H1 (cell line): Measurements from ENCODE around the gene TMED5. TPM values are rescaled to one million over a fixed set of nuclear protein-coding genes. Genes with fewer than 3 reads are reported as not detected.

Source experiments
- CTCF ChIA-PET: fragments of 300-600 bp; sonication (Branson Sonifier 250); formaldehyde crosslinking; loops from one replicate; lab custom pipeline; 2021; ENCODE audit not compliant: partially characterized antibody; lab: Charles Lee
- POLR2A ChIA-PET: fragments of 300-600 bp; sonication (Branson Sonifier 250); formaldehyde crosslinking; loops from one replicate; lab custom pipeline; 2021; ENCODE audit warnings: inconsistent platforms; ENCODE audit not compliant: partially characterized antibody; lab: Charles Lee
- DNase-seq, 2 experiments: peaks; one replicate each; pipeline versions ENCODE4 v3.0.0 to v3.0.0-alpha.2; 2010 to 2022; ENCODE audit warnings: low spot score in 2 of 2, low read depth in 1 of 2, mixed read lengths in 1 of 2
- FAIRE-seq: peaks from 2 replicates; lab custom pipeline; 2011; peaks lifted over from hg19 to GRCh38; lab: Jason Lieb, UNC
- H2AFZ ChIP-seq: 2 replicates; pipeline ENCODE4 v1.8.1; 2012; ENCODE audit warnings: low read length, inconsistent platforms
- H2AK5ac ChIP-seq: 2 replicates; pipeline ENCODE4 v1.6.1; 2013; ENCODE audit warnings: low read depth, low read length
- H2BK120ac ChIP-seq: replicated peaks from 2 replicates; pipeline ENCODE3; 2013; ENCODE audit warnings: low read depth, low read length, inconsistent platforms
- H2BK12ac ChIP-seq: 2 replicates; pipeline ENCODE4 v1.6.1; 2013; ENCODE audit warnings: low read depth, low read length
- H2BK15ac ChIP-seq: 2 replicates; pipeline ENCODE4 v1.6.1; 2013; ENCODE audit warnings: low read length
- H2BK20ac ChIP-seq: 2 replicates; pipeline ENCODE4 v1.6.1; 2013; ENCODE audit warnings: low read length
- H2BK5ac ChIP-seq: 2 replicates; pipeline ENCODE4 v1.6.1; 2013; ENCODE audit warnings: low read depth, low read length
- H3K14ac ChIP-seq: 2 replicates; pipeline ENCODE4 v1.6.1; 2013; ENCODE audit warnings: inconsistent platforms; ENCODE audit not compliant: insufficient read length
- H3K18ac ChIP-seq: 2 replicates; pipeline ENCODE4 v1.6.1; 2013; ENCODE audit warnings: low read length; ENCODE audit errors: extremely low read depth
- H3K23ac ChIP-seq: 2 replicates; pipeline ENCODE4 v1.6.1; 2013; ENCODE audit warnings: inconsistent platforms; ENCODE audit not compliant: insufficient read length
- H3K23me2 ChIP-seq: 2 replicates; pipeline ENCODE4 v1.6.1; 2013; ENCODE audit warnings: low read depth, low read length
- H3K27ac ChIP-seq: 2 replicates; pipeline ENCODE4 v1.6.1; 2011; ENCODE audit warnings: low read depth, low read length, inconsistent platforms
- H3K27me3 ChIP-seq, 4 experiments: replicated peaks in 1 of 4; 1 replicate in 1 of 4; 2 replicates in 3 of 4; pipeline versions ENCODE4 v1.6.1 to v1.8.1; 2011 to 2013; ENCODE audit warnings: low read length in 3 of 4, mild to moderate bottlenecking in 3 of 4, inconsistent platforms in 2 of 4, mixed read lengths in 2 of 4, moderate library complexity in 1 of 4; ENCODE audit not compliant: control insufficient read depth in 3 of 4, insufficient read depth in 3 of 4; ENCODE audit errors: extremely low read depth in 1 of 4
- H3K36me3 ChIP-seq, 4 experiments: 2 replicates each; pipeline versions ENCODE4 v1.6.1 to v1.8.1; 2011 to 2013; ENCODE audit warnings: mild to moderate bottlenecking in 4 of 4, low read length in 3 of 4, moderate library complexity in 2 of 4, control low read depth in 1 of 4, inconsistent platforms in 1 of 4; ENCODE audit not compliant: insufficient read depth in 4 of 4, control insufficient read depth in 2 of 4
- H3K4ac ChIP-seq: replicated peaks from 2 replicates; pipeline ENCODE3; 2013; ENCODE audit warnings: low read length, low read depth, mixed read lengths, inconsistent platforms; ENCODE audit not compliant: insufficient read length
- H3K4me1 ChIP-seq, 4 experiments: replicated peaks in 1 of 4; 1 replicate in 1 of 4; 2 replicates in 3 of 4; pipeline versions ENCODE4 v1.6.1 to v1.8.1; 2011 to 2013; ENCODE audit warnings: low read length in 3 of 4, inconsistent platforms in 2 of 4, mixed read lengths in 1 of 4; ENCODE audit not compliant: insufficient read depth in 4 of 4, control insufficient read depth in 3 of 4
- H3K4me2 ChIP-seq, 2 experiments: 2 replicates each; pipeline versions ENCODE4 v1.6.1 to v1.8.1; 2011 to 2013; ENCODE audit warnings: low read depth in 2 of 2, low read length in 2 of 2, control low read depth in 1 of 2, inconsistent platforms in 1 of 2, mild to moderate bottlenecking in 1 of 2; ENCODE audit not compliant: insufficient read depth in 1 of 2
- H3K4me3 ChIP-seq, 4 experiments: fragments of 200-600, 300-600 bp in 1 of 4; sonication (generic), shearing (Covaris generic), sonication (Bioruptor Twin) in 1 of 4; 2 replicates each; pipeline versions ENCODE4 v1.5.1 to v1.8.1; 2011 to 2016; ENCODE audit warnings: low read length in 4 of 4, low read depth in 3 of 4, control low read depth in 2 of 4, inconsistent platforms in 2 of 4, mild to moderate bottlenecking in 2 of 4, mixed read lengths in 1 of 4, moderate library complexity in 1 of 4; ENCODE audit not compliant: insufficient read depth in 2 of 4; ENCODE audit errors: extremely low read depth in 1 of 4
- H3K56ac ChIP-seq: replicated peaks from 2 replicates; pipeline ENCODE3; 2013; ENCODE audit warnings: low read depth, mild to moderate bottlenecking, mixed read lengths, low read length, inconsistent platforms; ENCODE audit not compliant: insufficient read length
- H3K79me1 ChIP-seq: 2 replicates; pipeline ENCODE4 v1.6.1; 2013; ENCODE audit warnings: low read depth, low read length, control low read depth
- H3K79me2 ChIP-seq, 2 experiments: 2 replicates each; pipeline versions ENCODE4 v1.6.1 to v1.8.1; 2012 to 2013; ENCODE audit warnings: low read length in 2 of 2, mild to moderate bottlenecking in 2 of 2, inconsistent platforms in 1 of 2; ENCODE audit not compliant: insufficient read depth in 2 of 2, control insufficient read depth in 1 of 2
- H3K9ac ChIP-seq, 4 experiments: replicated peaks in 1 of 4; 1 replicate in 1 of 4; 2 replicates in 3 of 4; pipeline versions ENCODE4 v1.6.1 to v1.8.1; 2011 to 2013; ENCODE audit warnings: low read depth in 3 of 4, low read length in 3 of 4, control low read depth in 2 of 4, mild to moderate bottlenecking in 2 of 4, moderate library complexity in 2 of 4, inconsistent platforms in 1 of 4; ENCODE audit errors: extremely low read depth in 1 of 4
- H3K9me3 ChIP-seq, 2 experiments: 2 replicates each; pipeline versions ENCODE4 v1.6.1 to v1.8.1; 2012 to 2013; ENCODE audit warnings: mild to moderate bottlenecking in 2 of 2, moderate library complexity in 2 of 2, control low read depth in 1 of 2, inconsistent platforms in 1 of 2, low read depth in 1 of 2, low read length in 1 of 2, mixed read lengths in 1 of 2; ENCODE audit not compliant: insufficient read depth in 2 of 2
- H4K20me1 ChIP-seq, 2 experiments: replicated peaks in 1 of 2; 2 replicates each; pipeline versions ENCODE3 to v1.8.1; 2011 to 2013; ENCODE audit warnings: inconsistent platforms in 2 of 2, low read length in 2 of 2, mild to moderate bottlenecking in 1 of 2; ENCODE audit not compliant: insufficient read depth in 2 of 2, control insufficient read depth in 1 of 2
- H4K5ac ChIP-seq: 2 replicates; pipeline ENCODE4 v1.6.1; 2013; ENCODE audit warnings: low read length, low read depth, mixed read lengths, inconsistent platforms; ENCODE audit not compliant: insufficient read length
- H4K8ac ChIP-seq: 2 replicates; pipeline ENCODE4 v1.8.0; 2013; ENCODE audit warnings: mild to moderate bottlenecking, moderate library complexity, low read length, inconsistent platforms; ENCODE audit not compliant: insufficient read depth; ENCODE audit errors: extremely low read depth
- H4K91ac ChIP-seq: replicated peaks from 2 replicates; pipeline ENCODE3; 2013; ENCODE audit warnings: low read length, mixed read lengths, inconsistent platforms; ENCODE audit not compliant: insufficient read length
- RAD21 ChIP-seq, 2 experiments: IDR thresholded peaks in 1 of 2; conservative IDR thresholded peaks in 1 of 2; 2 replicates each; pipeline ENCODE4 v1.6.1; 2011; ENCODE audit warnings: low read depth in 2 of 2, low read length in 2 of 2, improper control_type of control experiment in 1 of 2, inconsistent platforms in 1 of 2, mild to moderate bottlenecking in 1 of 2, moderate library complexity in 1 of 2
- WGBS, 2 experiments: shearing (Covaris generic) in 1 of 2; methylation state at CpG; one replicate each; pipeline versions ENCODE4 v1.1.6 to v1.1.7; 2013 to 2015; ENCODE audit warnings: low lambda C conversion rate in 2 of 2, mixed read lengths in 2 of 2, inconsistent platforms in 1 of 2, low coverage in 1 of 2, missing lambda C conversion rate in 1 of 2; ENCODE audit not compliant: insufficient replicate concordance in 2 of 2, insufficient coverage in 1 of 2, insufficient read length in 1 of 2; ENCODE audit errors: extremely low coverage in 1 of 2, missing lambda C conversion rate in 1 of 2; 5-methylcytosine and 5-hydroxymethylcytosine counted together
- polyA plus RNA-seq, 7 experiments: library from polyadenylated mRNA; depleted of rRNA in 3 of 7; stranded (reverse) in 5 of 7; unstranded in 2 of 7; fragments of >200 nt in 5 of 7; fragments of 200-250 nt in 2 of 7; gene quantifications; 1 replicate in 5 of 7; 2 replicates in 1 of 7; 4 replicates in 1 of 7; pipeline versions ENCODE4 v1.2.1 to v1.2.3, GENCODE V29; 2011 to 2013; ENCODE audit warnings: missing spikeins in 2 of 7, mixed read lengths in 2 of 7
- total RNA-seq: library from RNA; stranded (reverse); fragmentation: NEBNext Ultra II Directional; extraction: Animal tissue kit (Norgen Biotek cat#: 25700); gene quantifications from 2 replicates; pipeline ENCODE4 v1.2.1, GENCODE V29; 2021

Gene TMED5
- total and polyA plus RNA-seq, 2 of the 8 experiments (the other 6 are each of a cell fraction or from before 2014, with no cell fraction given): 14.8 to 32.8 TPM

DNA sequence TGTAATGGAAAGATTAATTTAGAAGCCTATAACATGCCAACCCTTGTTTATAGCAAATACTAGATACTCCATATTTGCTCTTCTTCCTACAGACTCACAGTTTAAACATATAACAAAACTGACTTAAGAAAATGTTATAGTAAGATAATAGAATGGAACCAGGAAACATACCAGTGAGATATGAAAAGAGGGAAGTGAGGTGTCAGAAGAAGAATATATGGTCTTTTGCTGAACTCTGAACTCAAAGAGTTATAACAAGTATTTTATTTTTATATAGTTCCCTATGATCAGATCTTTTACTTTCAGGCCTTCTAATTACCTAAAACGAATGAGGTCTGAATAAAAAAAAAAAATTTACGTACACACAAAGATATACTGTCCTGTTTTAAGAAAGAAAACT lies 20.9 kb downstream of the TMED5 start:
- FAIRE-seq: no peak
- no peak for TF ChIP-seq RAD21 (IDR thresholded peaks at IDR 0.05 in 1 of 2, conservative IDR thresholded peaks at IDR 0.05 in 1 of 2; ENCODE audit: low read depth in 2 of 2, low read length in 2 of 2)
- peaks cover 0 to 22% (median 2%) of the 10 kb centered on the region in 4 experiments; a peak in 4 of 8 replicates for H3K36me3 ChIP-seq
- no peak overlapping the region for H3K23ac ChIP-seq
- no peak overlapping the region for H3K18ac ChIP-seq
- no peak overlapping the region for H2BK20ac ChIP-seq
- H2AK5ac ChIP-seq: no peak overlapping the region
- H2BK120ac ChIP-seq: no peak overlapping the region
- H3K4ac ChIP-seq: no peak overlapping the region
- CTCF ChIA-PET: interaction anchor here (1.8 kb wide), 1 partner anchor 8 kb away, joined by 3 read pairs; no protein-coding TSS in a partner anchor
- H3K27ac ChIP-seq: no peak overlapping the region
- no peaks in the 10 kb centered on the region for H4K20me1 ChIP-seq
- H3K79me1 ChIP-seq: no peaks in the 10 kb centered on the region
- peaks cover 0 to 3% of the 10 kb centered on the region in 2 experiments; a peak in 1 of 4 replicates for H3K79me2 ChIP-seq
- H4K5ac ChIP-seq: no peak overlapping the region
- no peaks in the 10 kb centered on the region for H3K27me3 ChIP-seq
- no peak overlapping the region for H4K8ac ChIP-seq
- H3K4me3 ChIP-seq: no peak overlapping the region
- H3K4me2 ChIP-seq: no peak overlapping the region
- H3K9ac ChIP-seq: no peak overlapping the region
- H2BK5ac ChIP-seq: no peak overlapping the region
- no peaks in the 10 kb centered on the region; a peak in 1 of 7 replicates for H3K4me1 ChIP-seq
- H3K14ac ChIP-seq: no peak overlapping the region
- H3K23me2 ChIP-seq: no peaks in the 10 kb centered on the region
- 72% methylated on average over 2 of the region's 2 CpGs; no CpG with 5 or more reads in 1 of the 2 experiments for WGBS, 2 experiments
- no peak overlapping the region for H4K91ac ChIP-seq
- no peak overlapping the region for H2BK15ac ChIP-seq
- no peak overlapping the region for H2BK12ac ChIP-seq
- no peak overlapping the region for H3K56ac ChIP-seq
- DNase-seq: no peak
- POLR2A ChIA-PET: interaction anchor here (1.2 to 2.6 kb wide), 5 partner anchors 9 to 186 kb away, joined by 3 to 8 read pairs (median 3); partner anchors contain the start of gene DR1
- no peaks in the 10 kb centered on the region for H3K9me3 ChIP-seq
- no peak overlapping the region for H2AFZ ChIP-seq
